GM21619 (cell line): Measurements from ENCODE around the gene ZNF385B.
"Not testable (repeated sequence)": the region's sequence is repeated elsewhere in the genome, so short reads cannot be mapped to it uniquely, and the experiment has no call there.

Experiments
- ATAC-seq: cut with Tn5 transposase; IDR thresholded peaks from one replicate; pipeline ENCODE4 v1.9.1; 2021; ENCODE audit not compliant: unreplicated experiment

Gene ZNF385B

DNA sequence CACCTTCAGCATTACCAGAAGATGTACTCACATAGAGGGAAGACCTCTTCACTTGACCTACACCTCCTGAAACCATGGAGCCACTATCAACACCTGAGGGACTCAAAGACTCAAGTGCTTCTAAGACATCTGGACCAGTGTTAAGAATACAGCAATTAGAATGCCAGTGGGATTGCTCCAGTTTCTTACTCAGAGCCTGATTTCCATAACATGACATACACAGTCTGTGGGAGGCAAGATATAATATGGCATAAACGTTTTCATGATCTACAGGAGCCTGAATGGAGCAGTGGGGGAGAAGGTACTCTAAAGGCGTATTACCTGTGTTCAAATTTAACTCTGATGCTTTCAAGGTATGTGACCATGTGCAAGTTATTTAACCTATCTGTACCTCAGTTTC, 57.2 kb downstream of the ZNF385B start:
- ATAC-seq: no peak

DNA sequence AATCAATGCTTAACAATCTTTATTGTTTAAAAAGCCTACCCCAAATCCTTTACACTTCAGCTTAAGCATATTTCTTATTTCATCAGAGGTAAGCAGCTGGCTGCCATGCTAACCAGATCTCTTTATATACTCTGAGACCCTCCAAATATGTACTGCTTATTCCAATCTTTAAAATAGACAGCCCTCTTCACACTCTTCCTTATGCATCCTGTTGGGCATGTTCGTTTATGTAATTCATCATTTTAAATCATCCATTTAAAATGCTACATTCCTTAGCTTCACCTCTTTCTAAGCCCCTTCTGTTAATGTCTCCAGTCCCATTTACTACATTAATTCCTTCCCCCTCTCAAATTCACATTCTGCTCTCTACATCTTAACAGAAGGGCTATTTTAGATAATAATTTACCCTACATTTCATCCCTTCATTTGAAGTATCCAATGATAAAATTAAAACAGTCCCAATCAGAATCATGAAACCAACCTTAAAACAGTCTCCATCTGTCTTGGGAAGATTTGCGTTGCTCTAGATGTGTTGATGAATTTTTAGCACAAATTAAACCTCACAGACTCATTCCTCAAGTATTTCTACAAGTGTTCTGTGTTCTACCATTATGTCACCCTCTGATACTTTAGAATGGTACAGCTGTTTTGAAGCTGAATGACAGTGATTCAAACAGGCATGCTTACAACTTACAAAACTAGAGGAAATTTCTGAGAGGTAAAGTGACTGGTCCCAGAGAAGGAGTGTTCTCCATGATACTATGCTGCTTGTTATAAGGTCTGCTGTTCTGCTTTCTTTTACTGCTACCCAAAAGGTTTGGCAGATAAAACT, 59.1 kb downstream of the ZNF385B start:
- no peak for ATAC-seq

DNA sequence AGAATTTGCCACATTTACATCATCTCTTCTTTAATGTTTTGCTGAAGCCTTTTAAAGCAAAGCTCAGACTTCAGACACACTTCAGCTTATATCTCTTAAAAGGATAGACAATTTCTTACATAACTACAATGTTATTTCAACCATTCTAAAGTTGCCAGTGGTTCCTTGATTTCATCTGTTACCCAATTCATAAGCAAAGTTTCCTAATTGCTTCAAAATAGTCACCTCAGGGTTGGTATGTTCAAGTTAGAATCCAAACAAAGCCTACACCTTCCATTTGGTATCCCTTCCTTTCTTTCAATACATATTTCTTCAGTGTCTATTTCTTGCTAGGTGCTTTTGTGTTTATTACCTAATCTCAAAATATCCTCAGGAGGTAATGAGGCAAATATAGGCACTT, 60.6 kb downstream of the ZNF385B start:
- no peak for ATAC-seq

DNA sequence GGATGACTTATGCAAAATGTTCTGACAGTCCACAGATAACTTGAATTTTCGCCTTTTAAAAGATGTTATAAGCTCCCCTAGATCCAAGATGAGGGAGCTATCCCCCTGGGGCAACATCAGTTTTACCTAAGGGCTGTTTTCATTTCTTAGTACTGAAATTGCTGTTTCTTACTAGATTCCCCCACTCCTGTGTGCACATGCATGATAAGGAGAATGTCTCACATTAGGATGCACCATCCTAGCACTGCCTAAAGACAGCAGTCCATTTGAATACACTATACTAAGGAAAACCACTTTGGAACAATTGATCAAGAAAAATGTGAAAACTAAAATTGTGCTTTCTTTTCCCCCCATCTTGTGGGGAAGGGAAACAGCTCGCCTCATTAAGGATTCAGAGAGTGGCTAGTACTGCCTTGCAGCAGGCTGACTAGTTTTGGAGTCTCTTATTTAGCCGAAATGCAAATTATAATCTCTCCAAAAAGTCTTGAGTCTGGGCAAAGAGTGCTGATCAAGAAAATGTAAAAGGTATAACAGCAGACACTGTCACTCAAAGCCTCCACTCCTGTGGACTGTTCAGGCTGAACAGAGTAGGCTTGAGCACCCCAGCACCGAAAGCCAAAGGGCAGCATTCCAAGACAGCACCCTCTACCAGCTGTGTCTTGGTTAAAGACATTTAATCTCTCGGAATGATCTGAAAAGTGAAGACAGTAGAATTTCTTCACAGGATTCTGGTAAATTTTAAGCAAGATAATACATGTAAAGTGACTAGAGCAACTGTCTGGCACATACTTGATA, 65.0 kb downstream of the ZNF385B start:
- ATAC-seq: no peak

DNA sequence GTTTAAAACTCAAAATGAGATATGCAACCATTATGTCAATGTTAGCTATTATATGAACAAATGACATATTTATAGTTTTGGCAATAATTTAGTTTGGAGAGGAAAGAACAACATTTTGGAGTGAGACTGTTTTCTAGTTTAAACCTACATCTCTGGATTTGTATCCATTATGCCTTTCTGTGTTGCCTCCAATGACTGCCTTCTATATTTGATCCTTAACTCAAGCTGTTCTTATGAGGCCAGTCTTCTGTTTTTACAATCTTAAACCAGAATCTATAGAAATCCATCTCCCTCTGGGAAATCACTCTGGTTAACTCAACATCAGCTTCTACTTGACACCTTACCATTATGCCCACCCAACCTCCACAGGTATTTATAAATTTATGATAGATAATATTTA, 67.5 kb downstream of the ZNF385B start:
- ATAC-seq: no peak

DNA sequence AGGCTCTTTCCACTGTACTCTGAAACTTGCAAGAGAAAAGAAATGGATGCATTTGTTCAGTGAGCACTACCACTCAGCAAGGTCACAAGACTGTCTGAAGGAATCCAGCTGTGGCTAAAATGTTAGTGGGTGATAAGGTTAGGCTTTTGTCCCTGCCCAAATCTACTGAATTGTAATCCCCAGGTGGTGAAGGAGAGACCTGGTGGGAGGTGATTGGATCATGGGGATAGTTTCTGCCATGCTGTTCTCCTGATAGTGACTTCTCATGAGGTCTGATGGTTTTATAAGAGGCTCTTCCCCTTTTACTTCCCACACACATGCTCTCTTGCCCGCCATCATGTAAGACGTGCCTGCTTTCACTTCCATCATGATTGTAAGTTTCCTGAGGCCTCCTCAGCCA, 68.2 kb downstream of the ZNF385B start:
- no peak for ATAC-seq

DNA sequence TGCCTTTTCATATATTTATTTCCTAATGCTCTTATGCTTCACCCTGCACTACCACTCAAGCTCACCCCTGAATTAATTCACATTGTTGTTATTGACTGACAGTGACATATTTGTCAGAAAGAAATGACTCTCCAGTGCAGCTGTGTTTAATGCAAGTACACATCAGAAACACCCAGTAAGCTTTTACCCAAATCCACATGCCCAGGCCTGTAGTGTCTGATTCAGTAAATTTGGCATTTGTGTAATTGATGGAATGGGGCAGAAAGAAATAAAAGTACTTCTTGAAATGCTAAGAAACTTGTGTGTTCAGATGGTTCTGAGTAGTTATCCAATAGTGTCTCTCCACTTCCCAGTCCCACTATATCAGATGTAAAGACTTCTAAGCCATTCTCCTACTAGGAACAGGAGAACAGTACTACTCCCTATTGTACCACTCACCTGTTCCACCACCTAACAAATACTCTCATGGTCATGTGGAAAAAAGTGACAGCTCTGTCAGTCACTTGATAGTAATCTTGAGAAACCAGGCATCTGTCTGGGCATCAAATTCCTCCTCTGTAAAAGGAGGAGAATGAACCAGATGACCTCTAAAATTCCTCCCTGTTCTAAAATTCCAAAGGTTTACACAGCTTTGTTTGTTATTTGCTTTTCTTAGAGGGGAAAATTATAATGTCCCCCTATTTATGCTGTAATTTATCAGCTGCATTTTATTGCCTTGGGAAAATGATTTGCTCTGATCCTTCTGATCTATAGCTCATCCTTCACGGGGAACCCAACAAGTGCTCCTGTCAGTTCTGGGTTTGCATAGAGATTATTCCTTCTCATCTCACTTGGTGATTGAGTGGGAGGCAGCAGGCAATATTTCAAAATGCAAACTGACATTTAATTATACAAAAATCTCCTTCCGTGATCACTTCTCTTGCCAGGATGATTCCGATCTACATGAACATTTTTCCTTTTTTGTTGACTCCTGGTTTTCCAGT, 70.9 kb downstream of the ZNF385B start:
- ATAC-seq: no peak

DNA sequence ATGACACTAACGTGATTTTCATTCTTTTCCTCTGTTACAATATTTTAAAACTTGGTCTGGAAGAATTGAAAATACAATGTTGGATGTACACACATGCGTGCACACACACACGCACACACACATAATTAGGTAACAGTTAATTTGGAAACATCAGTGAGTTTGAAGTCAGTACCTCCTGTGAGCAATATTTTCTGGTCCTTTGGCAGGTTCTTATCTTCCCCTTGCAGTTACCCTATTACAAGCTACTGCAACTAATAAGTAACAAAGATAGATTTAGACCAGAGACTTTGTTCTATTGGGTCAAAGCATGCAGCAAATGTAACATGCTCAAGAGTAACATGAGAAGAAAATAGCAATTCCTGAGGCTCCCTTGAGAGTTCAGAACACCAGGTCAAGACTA, 73.3 kb downstream of the ZNF385B start:
- ATAC-seq: no peak

DNA sequence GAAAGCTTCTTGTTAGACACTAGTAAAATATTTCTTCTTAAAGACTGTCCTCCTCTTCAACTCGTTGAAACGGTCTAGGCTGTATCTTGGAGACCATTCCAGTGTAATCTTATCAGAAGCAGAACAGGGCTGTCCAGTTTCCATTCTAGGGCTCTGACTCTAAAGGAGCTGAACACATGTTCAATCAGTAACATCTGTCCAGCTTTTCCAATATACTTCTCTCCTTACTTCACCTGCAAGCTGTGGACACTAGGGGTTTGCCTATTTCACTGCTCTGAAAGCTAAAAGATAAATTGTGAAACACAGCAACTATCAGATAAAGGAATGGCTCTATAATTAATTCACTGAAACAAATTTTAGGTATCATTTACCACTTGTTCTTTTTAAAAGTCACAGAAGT, 73.8 kb downstream of the ZNF385B start:
- no peak for ATAC-seq

DNA sequence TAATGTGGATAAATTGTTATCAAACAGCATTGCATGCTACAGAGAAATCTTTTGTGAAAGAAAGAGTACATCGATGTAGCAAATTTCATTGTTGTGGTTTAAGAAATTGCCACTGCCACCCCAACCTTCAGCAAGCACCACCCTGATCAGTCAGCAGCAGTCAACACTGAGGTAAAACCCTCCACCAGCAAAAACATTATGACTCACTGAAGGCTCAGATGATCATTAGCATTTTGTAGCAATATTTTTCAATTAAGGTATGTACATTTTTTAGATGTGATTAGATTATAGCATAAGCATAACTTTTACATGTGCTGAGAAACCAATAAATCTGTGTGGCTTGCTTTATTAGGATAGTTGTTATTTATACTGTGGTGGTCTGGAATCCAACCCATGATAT, 75.5 kb downstream of the ZNF385B start:
- ATAC-seq: no peak

DNA sequence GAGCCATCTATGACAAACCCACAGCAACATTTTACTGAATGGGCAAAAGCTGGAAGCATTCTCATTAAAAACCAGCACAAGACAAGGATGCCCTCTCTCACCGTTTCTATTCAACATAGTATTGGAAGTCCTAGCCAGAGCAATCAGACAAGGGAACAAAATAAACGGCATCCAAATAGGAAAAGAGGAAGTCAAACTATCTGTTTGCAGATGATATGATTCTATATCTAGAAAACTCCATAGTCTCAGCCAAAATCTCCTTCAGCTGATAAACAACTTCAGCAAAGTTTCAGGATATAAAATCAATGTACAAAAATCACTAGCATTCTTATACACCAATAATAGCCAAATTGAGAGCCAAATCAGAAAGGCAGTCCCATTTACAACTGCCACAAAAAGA, 79.1 kb downstream of the ZNF385B start:
- ATAC-seq: not testable (repeated sequence)

DNA sequence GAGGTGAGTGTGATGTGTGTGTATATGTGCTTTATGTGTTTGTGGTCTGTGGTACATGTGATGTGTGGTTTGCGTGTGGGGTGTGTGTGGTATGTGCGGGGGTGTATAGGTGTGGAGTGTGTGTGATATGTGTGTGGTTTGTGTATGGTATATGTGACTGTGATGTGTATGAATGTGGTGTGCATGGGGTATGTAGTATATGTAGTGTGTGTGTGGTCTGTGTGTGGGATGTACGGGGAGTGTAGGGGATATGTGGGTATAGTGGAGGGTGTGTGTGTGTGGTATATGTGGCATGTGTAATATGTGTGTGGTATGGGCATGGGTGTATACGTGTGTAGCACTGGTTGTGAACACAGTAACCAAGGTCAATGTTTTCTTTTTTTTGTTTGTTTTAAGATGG, 87.4 kb downstream of the ZNF385B start:
- ATAC-seq: no peak

DNA sequence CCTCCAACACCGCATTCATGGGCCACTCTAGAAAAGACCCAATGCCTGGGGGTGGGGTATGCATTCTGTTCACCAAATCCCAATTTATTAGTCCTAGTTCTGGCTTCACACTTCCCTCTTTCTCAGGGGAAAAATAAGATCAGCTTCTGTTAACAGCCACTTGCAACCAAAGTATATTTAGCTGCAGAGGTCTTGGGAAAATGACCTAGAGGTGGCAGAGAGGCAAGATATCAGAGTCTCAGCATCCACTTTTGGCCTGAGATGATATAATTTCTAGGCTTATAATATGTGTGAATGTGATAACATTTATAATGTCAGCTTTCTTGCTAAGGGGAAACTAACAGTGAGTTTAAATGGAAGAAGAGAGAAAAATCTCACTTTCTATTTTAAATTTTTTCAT, 89.1 kb downstream of the ZNF385B start:
- ATAC-seq: no peak

DNA sequence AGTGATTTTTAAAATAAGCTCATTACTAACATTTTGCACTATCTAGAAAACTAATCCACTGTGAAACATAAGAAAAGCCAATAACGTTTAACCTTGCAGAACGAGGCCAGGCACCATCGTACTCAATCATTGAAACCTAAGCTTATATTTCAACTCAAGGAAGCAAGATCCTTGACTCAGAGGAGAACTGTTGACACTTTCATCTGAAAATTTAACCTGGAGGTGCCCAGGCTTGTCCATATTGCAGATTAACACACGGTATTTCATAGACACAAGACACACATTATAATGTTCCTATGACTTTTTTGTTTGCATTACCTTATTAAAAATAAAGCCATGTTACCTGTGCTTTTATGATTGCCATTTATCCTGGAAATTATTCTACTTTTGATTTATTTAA, 89.6 kb downstream of the ZNF385B start:
- ATAC-seq: no peak

DNA sequence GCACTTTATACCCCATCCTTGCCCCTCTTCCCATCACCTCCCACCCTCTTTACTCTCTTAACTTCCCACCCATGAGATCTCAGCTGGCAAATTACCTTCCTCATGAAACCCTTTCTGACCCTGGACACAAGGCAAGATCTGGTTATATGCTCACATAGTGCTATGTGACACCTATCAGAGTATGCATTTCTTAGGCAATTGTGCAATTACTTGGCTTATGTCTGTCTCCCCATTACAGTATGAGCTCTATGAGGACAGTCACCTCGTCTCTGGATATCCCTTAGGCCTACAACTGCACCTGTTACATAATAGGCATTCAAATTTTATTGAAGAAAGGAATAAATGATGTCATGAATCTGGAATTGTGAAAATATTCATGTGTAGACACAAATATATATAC, 91.4 kb downstream of the ZNF385B start:
- ATAC-seq: no peak

DNA sequence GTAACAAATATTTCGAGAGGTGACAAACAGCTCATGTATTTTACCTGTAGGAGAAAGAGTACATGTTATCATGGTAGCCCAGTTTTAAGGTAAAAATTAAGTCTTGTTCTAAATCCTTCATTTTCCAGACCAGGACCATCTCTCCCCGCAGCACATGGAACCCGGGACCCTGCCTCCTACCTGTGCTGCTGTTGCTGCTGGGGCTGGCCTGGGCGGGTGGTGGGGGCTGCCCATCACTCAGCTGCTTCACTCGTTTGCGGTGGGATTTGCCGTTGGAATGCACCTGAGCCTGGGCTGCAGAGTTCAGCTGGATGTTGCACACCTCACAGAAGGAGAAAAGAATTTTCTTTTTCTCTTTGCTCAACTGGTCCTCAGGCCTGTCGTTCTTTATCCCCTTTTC, 92.1 kb downstream of the ZNF385B start:
- no peak for ATAC-seq

DNA sequence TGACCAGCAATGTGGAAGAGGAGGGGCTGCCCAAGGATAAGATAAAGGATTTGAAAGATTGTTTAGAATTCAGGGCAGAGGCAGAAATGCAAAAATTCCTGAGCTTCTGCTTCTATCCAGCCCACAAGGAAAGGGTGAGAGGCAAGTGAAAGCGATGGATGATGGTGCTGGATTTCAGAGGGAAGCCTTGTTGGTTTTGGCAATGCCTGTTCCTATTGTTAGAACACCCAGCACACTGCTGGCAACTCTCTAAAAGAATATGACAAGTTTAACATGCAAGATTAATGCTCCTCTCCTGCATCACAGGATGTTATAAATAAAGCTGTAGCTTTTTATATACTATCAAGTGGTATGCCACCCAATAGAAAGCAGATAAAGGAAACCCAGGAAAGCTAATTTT, 92.6 kb downstream of the ZNF385B start:
- no peak for ATAC-seq

DNA sequence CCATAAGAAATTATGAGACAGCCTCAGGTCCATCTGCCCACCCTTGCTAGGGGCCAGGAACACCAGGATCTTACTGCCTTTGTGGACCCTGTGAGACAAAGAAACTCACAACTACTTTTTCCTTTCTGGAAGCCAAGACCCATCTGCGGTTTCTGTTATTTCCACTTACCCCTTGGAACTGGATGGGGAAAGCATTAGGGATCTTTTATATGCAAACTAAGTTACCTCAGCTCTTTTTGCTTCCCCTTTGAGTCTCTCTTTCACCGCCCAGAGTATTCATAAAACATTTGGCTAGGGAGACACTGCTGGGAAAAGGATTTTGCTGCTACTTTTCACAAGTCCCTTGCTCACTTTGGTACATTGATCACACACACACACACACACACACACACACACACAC, 95.7 kb downstream of the ZNF385B start:
- no peak for ATAC-seq

DNA sequence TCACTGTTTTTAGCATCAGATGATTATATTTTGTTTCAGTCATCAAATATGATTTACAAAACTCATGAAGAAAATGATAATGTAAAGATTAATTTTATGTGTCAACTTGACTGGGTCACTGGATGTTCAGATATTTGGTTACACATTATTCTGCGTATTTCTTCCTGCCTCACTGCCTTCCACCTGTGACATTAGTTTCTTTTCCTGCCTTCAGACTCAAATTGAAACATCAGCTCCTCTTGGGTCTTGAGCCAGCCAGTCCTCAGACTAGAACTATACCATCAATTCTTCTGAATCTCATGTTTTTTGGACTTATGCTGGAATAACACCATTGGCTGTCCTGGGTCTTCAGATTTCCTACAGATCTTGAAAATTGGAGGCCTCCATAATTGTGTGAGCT, 96.7 kb downstream of the ZNF385B start:
- peak; percentile 91 for ATAC-seq

DNA sequence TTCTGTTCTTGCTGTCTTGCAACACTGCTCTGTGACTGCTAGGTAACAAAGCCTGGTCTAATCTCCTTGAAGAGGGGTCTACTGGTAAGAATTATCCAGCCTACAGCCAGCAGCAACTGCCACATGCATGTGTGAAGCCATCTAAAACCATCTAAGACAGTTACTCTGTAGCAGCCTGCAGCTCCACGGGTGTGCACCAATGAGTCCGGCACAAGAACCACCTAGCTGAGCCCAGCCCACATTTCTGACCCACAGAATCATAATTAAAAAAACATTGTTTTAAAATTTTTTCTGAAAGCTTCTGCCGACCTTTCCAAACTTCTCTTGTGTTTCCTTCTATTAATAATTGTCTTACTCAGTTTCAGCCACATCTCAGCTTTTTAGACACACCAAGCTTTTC, 102.8 kb downstream of the ZNF385B start:
- no peak for ATAC-seq

DNA sequence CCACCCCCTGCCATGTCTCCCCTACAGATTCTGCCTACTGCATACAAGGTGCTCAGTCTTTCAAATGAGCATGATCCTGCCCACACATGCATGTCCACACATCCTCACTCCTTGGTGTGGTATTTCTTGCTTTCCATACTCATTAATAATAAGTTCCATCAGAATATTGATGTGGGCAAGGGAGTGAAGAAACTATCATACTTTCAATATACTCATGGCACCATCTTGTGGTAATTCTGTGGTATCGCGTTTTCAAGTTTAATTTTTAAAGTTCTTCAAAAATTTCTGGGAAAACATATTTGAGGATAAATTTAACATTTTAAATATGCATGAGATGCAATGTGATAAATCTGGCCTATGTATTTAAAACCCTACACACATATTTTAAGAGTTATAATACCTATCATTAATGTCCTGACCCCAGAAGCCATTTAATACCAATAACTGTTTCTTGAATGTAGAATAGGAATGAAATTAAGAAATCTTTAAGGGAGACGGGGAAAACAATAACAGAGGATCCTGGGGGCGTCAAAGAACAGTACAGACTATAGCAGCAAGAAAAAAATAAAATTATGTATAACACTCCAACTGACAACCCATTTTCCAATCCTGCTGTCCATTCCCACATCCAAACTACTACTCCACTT, 110.1 kb downstream of the ZNF385B start:
- ATAC-seq: no peak
